Esophagus muscularis mucosa (tissue), 4 donors: ENCODE data around the gene GMEB1. TPM values are rescaled to one million over a fixed set of nuclear protein-coding genes. Genes with fewer than 3 reads are reported as not detected.
A peak's percentile ranks its signal among the peaks of the same experiment; 100 is the strongest.

Experiments used
- DNase-seq: peaks from one replicate; pipeline ENCODE4 v3.0.0-alpha.2; 2017; ENCODE audit errors: extremely low spot score
- H3K27ac ChIP-seq, 4 donors: fragments of 200-600 bp; sonication (generic); replicated peaks in 1 of 4; 1 replicate in 3 of 4; 2 replicates in 1 of 4; pipeline ENCODE4 v1.5.1; 2016 to 2019; ENCODE audit warnings: mild to moderate bottlenecking in 1 of 4
- H3K27me3 ChIP-seq, 4 donors: fragments of 200-600 bp; sonication (generic); one replicate each; pipeline versions ENCODE4 v1.5.1 to v1.6.0; 2016 to 2019
- H3K36me3 ChIP-seq, 4 donors: fragments of 200-600 bp; sonication (generic); one replicate each; pipeline ENCODE4 v1.5.1; 2016 to 2019
- H3K4me1 ChIP-seq, 4 donors: fragments of 200-600 bp; sonication (generic); one replicate each; pipeline ENCODE4 v1.5.1; 2016 to 2019
- H3K4me3 ChIP-seq, 4 donors: fragments of 200-600 bp; sonication (generic); 1 replicate in 2 of 4; 2 replicates in 2 of 4; pipeline ENCODE4 v1.5.1; 2016 to 2019; ENCODE audit warnings: mild to moderate bottlenecking in 4 of 4, moderate library complexity in 1 of 4
- H3K9me3 ChIP-seq, 4 donors: fragments of 200-600 bp; sonication (generic); 1 replicate in 3 of 4; 2 replicates in 1 of 4; pipeline ENCODE4 v1.5.1; 2016 to 2019
- CTCF ChIP-seq, 3 experiments: fragments of 200-600 bp in 2 of 3; fragments of 450-650 bp in 1 of 3; sonication (generic) in 2 of 3; IDR thresholded peaks; one replicate each; pipeline ENCODE4 v1.5.1; 2017 to 2019; ENCODE audit warnings: antibody characterized with exemption in 3 of 3, mild to moderate bottlenecking in 2 of 3, moderate library complexity in 1 of 3
- EP300 ChIP-seq: sonication (generic); formaldehyde crosslinking; IDR thresholded peaks from one replicate; pipeline ENCODE4 v1.6.1; 2017; ENCODE audit warnings: antibody characterized with exemption
- POLR2A ChIP-seq: fragments of 450-650 bp; IDR thresholded peaks from one replicate; pipeline ENCODE4 v1.6.1; 2017; ENCODE audit warnings: antibody characterized with exemption, moderate library complexity, mild to moderate bottlenecking, low read depth
- POLR2AphosphoS5 ChIP-seq, 2 donors: sonication (generic); formaldehyde crosslinking; IDR thresholded peaks; one replicate each; pipeline ENCODE4 v1.6.1; 2017; ENCODE audit warnings: antibody characterized with exemption in 2 of 2
- WGBS: methylation state at CpG from one replicate; pipeline ENCODE4 v1.1.5; 2018; 5-methylcytosine and 5-hydroxymethylcytosine counted together
- intact Hi-C: fragments of 100-400 bp; cut with DNase I; formaldehyde crosslinking; loops from one replicate; pipeline ENCODE4 v1.15.1; 2023
- total RNA-seq, 4 donors: library from RNA; depleted of rRNA; stranded (reverse); fragments of >200 nt; gene quantifications; one replicate each; pipeline versions ENCODE4 v1.1.0 to v1.2.1, GENCODE V29; 2016

Gene GMEB1
- total RNA-seq, 4 donors from 2014 or later, result 7.1 to 11.0 (median 9.8) TPM

GRCh38 chr1:28737307-28738132 lies 68.9 kb downstream of the GMEB1 start:
- Histone ChIP-seq H3K4me3 (peak overlapping the region; percentile 78 to 100 (median 86)), H3K27me3 (no peaks in the 10 kb centered on the region), H3K9me3 (no peaks in the 10 kb centered on the region), H3K36me3 (peaks cover 17 to 44% (median 29%) of the 10 kb centered on the region in 4 donors), H3K4me1 (peaks cover 40 to 59% (median 52%) of the 10 kb centered on the region in 4 donors), H3K27ac (peak overlapping the region; percentile 91 to 95 (median 94))
- TF ChIP-seq POLR2A (no peak), POLR2AphosphoS5 (IDR thresholded peaks at IDR 0.05) (no peak), EP300 (no peak), CTCF (IDR thresholded peaks at IDR 0.05) (no peak)
- no peak for DNase-seq
- intact Hi-C loops, result loop anchor here (2.0 to 5.0 kb wide), 3 partner anchors 69 to 230 kb away; partner anchors contain the start of genes GMEB1, RCC1 and TAF12
- WGBS, result under 1% methylated on average over 42 of the region's 53 CpGs

- intact Hi-C loops, result no loop called here
- H3K27ac ChIP-seq, result peak overlapping the region in 1 of 4 donors; percentile 23
- H3K36me3 ChIP-seq, result peaks cover 33 to 70% (median 53%) of the 10 kb centered on the region in 4 donors
- H3K4me1 ChIP-seq, result peaks cover 49 to 78% (median 70%) of the 10 kb centered on the region in 4 donors
- no peak for DNase-seq
- no peaks in the 10 kb centered on the region for H3K9me3 ChIP-seq
- no peak overlapping the region for H3K4me3 ChIP-seq
- no peaks in the 10 kb centered on the region for H3K27me3 ChIP-seq
- TF ChIP-seq POLR2A (no peak), EP300 (no peak), POLR2AphosphoS5 (IDR thresholded peaks at IDR 0.05) (no peak), CTCF (IDR thresholded peaks at IDR 0.05) (no peak)
Observed at GRCh38 chr1:28740118-28740517, 71.5 kb downstream of the GMEB1 start.

- 79% methylated on average over 4 of the region's 4 CpGs for WGBS
- TF ChIP-seq POLR2AphosphoS5 (IDR thresholded peaks at IDR 0.05) (no peak), EP300 (no peak), CTCF (IDR thresholded peaks at IDR 0.05) (no peak), POLR2A (no peak)
- Histone ChIP-seq H3K4me1 (peaks cover 59 to 91% (median 84%) of the 10 kb centered on the region in 4 donors), H3K27ac (no peak overlapping the region), H3K27me3 (no peaks in the 10 kb centered on the region), H3K36me3 (peaks cover 26 to 89% (median 45%) of the 10 kb centered on the region in 4 donors), H3K4me3 (no peak overlapping the region), H3K9me3 (no peaks in the 10 kb centered on the region)
- no peak for DNase-seq
- intact Hi-C loops, result no loop called here
Observed at GRCh38 chr1:28744184-28744583, 75.6 kb downstream of the GMEB1 start.

GRCh38 chr1:28745653-28746173 lies 77.1 kb downstream of the GMEB1 start:
- Histone ChIP-seq H3K9me3 (no peaks in the 10 kb centered on the region), H3K4me3 (no peak overlapping the region), H3K36me3 (peaks cover 22 to 75% (median 39%) of the 10 kb centered on the region in 4 donors), H3K27me3 (no peaks in the 10 kb centered on the region), H3K4me1 (peaks cover 57 to 91% (median 83%) of the 10 kb centered on the region in 4 donors), H3K27ac (no peak overlapping the region)
- no peak for DNase-seq
- TF ChIP-seq EP300, result no peak
- no peak for TF ChIP-seq POLR2A
- TF ChIP-seq POLR2AphosphoS5 (IDR thresholded peaks at IDR 0.05), result no peak
- no peak for TF ChIP-seq CTCF (IDR thresholded peaks at IDR 0.05)
- 97% methylated on average over 5 of the region's 6 CpGs for WGBS
- intact Hi-C loops, result no loop called here
